ENCODE results near the gene TAF11L2. TPM values are rescaled to one million over a fixed set of nuclear protein-coding genes. Genes with fewer than 3 reads are reported as not detected.
"Not testable (repeated sequence)": the region's sequence is repeated elsewhere in the genome, so short reads cannot be mapped to it uniquely, and the experiment has no call there.

Gene TAF11L2
- total RNA-seq, 1 experiment from 2014 or later = not detected

DNA sequence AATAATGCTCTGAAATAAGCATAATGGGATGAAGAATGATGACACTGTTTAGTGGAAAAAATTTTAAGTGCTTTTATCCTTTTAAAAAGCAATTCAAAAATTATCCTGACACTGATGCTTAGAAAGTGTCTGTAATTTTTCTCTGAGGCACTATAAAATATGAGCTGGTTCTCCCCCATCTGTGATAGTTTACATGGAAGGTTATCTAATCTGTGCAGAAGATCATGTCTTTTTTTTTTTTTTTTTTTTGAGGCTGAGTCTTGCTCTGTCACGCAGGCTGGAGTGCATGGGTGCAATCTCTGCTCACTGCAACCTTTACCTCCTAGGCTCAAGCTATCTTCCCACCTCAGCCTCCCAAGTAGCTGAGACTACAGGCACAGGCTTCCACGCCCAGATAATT, 15.2 kb upstream of the TAF11L2 start:
- no peak overlapping the region for H3K27ac Mint-ChIP-seq
- no peak overlapping the region for H3K9ac ChIP-seq (ENCODE audit: extremely low read depth, insufficient read length, low read length)

GRCh38 chr5:17486464-17487173, 11.4 kb upstream of the TAF11L2 start:
- not testable (repeated sequence) for H3K4me1 Mint-ChIP-seq; H2BK12ac ChIP-seq (ENCODE audit: insufficient read length, low read depth, low read length); H2AK5ac ChIP-seq (ENCODE audit: insufficient read length, low read length); H3K4me2 ChIP-seq (ENCODE audit: insufficient read depth, insufficient read length, low read length); H3K36me3 Mint-ChIP-seq (ENCODE audit: insufficient read depth in 1 of 3, low read depth in 3 of 3); H3K4me1 ChIP-seq (ENCODE audit: insufficient read depth, low read length); H3K14ac ChIP-seq (ENCODE audit: insufficient read depth, low read length); H4K91ac ChIP-seq (ENCODE audit: insufficient read length, low read depth, low read length); H3K4ac ChIP-seq (ENCODE audit: low read depth, low read length); H4K8ac ChIP-seq (replicated peaks; ENCODE audit: insufficient read length, low read depth, low read length); H3K9me3 Mint-ChIP-seq; H3K27me3 ChIP-seq (ENCODE audit: insufficient read depth, low read length); H3K56ac ChIP-seq (ENCODE audit: insufficient read length, low read depth, low read length); H3K23me2 ChIP-seq (ENCODE audit: insufficient read length, low read depth, low read length, poor library complexity, severe bottlenecking); H3K79me2 ChIP-seq (ENCODE audit: insufficient read depth, low read length); DNase-seq; H3K27me3 Mint-ChIP-seq (ENCODE audit: low read depth); H3K27ac ChIP-seq (ENCODE audit: insufficient read length, low read depth, low read length); H2BK120ac ChIP-seq (ENCODE audit: low read depth, low read length, poor library complexity, severe bottlenecking); H3K4me3 Mint-ChIP-seq; H3K18ac ChIP-seq (ENCODE audit: insufficient read length, low read depth, low read length); H2BK5ac ChIP-seq (ENCODE audit: insufficient read length, low read length); H4K5ac ChIP-seq (ENCODE audit: insufficient read length, low read depth, low read length); H3T11ph ChIP-seq (ENCODE audit: low read length); H2AFZ ChIP-seq (ENCODE audit: low read length); H3K9me3 ChIP-seq (ENCODE audit: control insufficient read depth, low read depth, low read length); H3K23ac ChIP-seq (ENCODE audit: insufficient read length, low read depth, low read length); H2BK20ac ChIP-seq (ENCODE audit: low read depth, low read length, poor library complexity, severe bottlenecking); H4K20me1 ChIP-seq (ENCODE audit: control insufficient read depth, insufficient read depth, insufficient read length); H2BK15ac ChIP-seq (ENCODE audit: low read depth, low read length); H3K9ac ChIP-seq (ENCODE audit: extremely low read depth, insufficient read length, low read length); H3K79me1 ChIP-seq (ENCODE audit: insufficient read depth, low read depth, low read length, poor library complexity, severe bottlenecking)
- no CpG with 5 or more reads among the region's 10 CpGs for WGBS (ENCODE audit: extremely low coverage, insufficient read length, low lambda C conversion rate)
- 0 out of 7 replicates have a peak overlapping the region, but pooled peaks of 1 of the 3 experiments have one; percentile 44 for H3K27ac Mint-ChIP-seq

More for the DNA sequence above, 15.2 kb upstream of the TAF11L2 start:
- H3T11ph ChIP-seq (ENCODE audit: low read length) = no peak overlapping the region
- no peaks in the 10 kb centered on the region for H3K23me2 ChIP-seq (ENCODE audit: insufficient read length, low read depth, low read length, poor library complexity, severe bottlenecking)
- H3K4ac ChIP-seq (ENCODE audit: low read depth, low read length) = no peak overlapping the region
- no CpG with 5 or more reads among the region's 2 CpGs for WGBS (ENCODE audit: extremely low coverage, insufficient read length, low lambda C conversion rate)
- no peak overlapping the region for H4K91ac ChIP-seq (ENCODE audit: insufficient read length, low read depth, low read length)
- H2AFZ ChIP-seq (ENCODE audit: low read length) = no peak overlapping the region
- H3K79me1 ChIP-seq (ENCODE audit: insufficient read depth, low read depth, low read length, poor library complexity, severe bottlenecking) = no peaks in the 10 kb centered on the region
- H3K27ac ChIP-seq (ENCODE audit: insufficient read length, low read depth, low read length) = no peak overlapping the region
- H4K8ac ChIP-seq (replicated peaks; ENCODE audit: insufficient read length, low read depth, low read length) = no peak overlapping the region
- H2BK20ac ChIP-seq (ENCODE audit: low read depth, low read length, poor library complexity, severe bottlenecking) = no peak overlapping the region
- H3K4me2 ChIP-seq (ENCODE audit: insufficient read depth, insufficient read length, low read length) = no peak overlapping the region
- Mint-ChIP-seq H3K4me3 (no peak overlapping the region), H3K27me3 (ENCODE audit: low read depth) (no peaks in the 10 kb centered on the region), H3K9me3 (no peaks in the 10 kb centered on the region), H3K36me3 (ENCODE audit: insufficient read depth in 1 of 3, low read depth in 3 of 3) (no peaks in the 10 kb centered on the region), H3K4me1 (peaks cover 6 to 8% of the 10 kb centered on the region in 2 experiments)
- no peak overlapping the region for H4K5ac ChIP-seq (ENCODE audit: insufficient read length, low read depth, low read length)
- H3K4me1 ChIP-seq (ENCODE audit: insufficient read depth, low read length) = no peaks in the 10 kb centered on the region
- TF ChIP-seq CTCF (conservative IDR thresholded peaks at IDR 0.05) = no peak
- H2BK15ac ChIP-seq (ENCODE audit: low read depth, low read length) = no peak overlapping the region
- no peaks in the 10 kb centered on the region for H3K9me3 ChIP-seq (ENCODE audit: control insufficient read depth, low read depth, low read length)
- H3K14ac ChIP-seq (ENCODE audit: insufficient read depth, low read length) = no peak overlapping the region
- H2AK5ac ChIP-seq (ENCODE audit: insufficient read length, low read length) = no peak overlapping the region
- no peak overlapping the region for H3K23ac ChIP-seq (ENCODE audit: insufficient read length, low read depth, low read length)
- no peaks in the 10 kb centered on the region for H3K79me2 ChIP-seq (ENCODE audit: insufficient read depth, low read length)
- H3K27me3 ChIP-seq (ENCODE audit: insufficient read depth, low read length) = no peaks in the 10 kb centered on the region
- H3K56ac ChIP-seq (ENCODE audit: insufficient read length, low read depth, low read length) = no peak overlapping the region
- no peak overlapping the region for H2BK120ac ChIP-seq (ENCODE audit: low read depth, low read length, poor library complexity, severe bottlenecking)
- no peak overlapping the region for H2BK5ac ChIP-seq (ENCODE audit: insufficient read length, low read length)
- no peak overlapping the region for H3K18ac ChIP-seq (ENCODE audit: insufficient read length, low read depth, low read length)
- no peak overlapping the region for H2BK12ac ChIP-seq (ENCODE audit: insufficient read length, low read depth, low read length)
- DNase-seq = no peak
- no peaks in the 10 kb centered on the region for H4K20me1 ChIP-seq (ENCODE audit: control insufficient read depth, insufficient read depth, insufficient read length)
